ENCODE results near the gene ABHD12.
A peak's percentile ranks its signal among the peaks of the same experiment; 100 is the strongest.
"Not testable (repeated sequence)": the region's sequence is repeated elsewhere in the genome, so short reads cannot be mapped to it uniquely, and the experiment has no call there.

Gene ABHD12

DNA sequence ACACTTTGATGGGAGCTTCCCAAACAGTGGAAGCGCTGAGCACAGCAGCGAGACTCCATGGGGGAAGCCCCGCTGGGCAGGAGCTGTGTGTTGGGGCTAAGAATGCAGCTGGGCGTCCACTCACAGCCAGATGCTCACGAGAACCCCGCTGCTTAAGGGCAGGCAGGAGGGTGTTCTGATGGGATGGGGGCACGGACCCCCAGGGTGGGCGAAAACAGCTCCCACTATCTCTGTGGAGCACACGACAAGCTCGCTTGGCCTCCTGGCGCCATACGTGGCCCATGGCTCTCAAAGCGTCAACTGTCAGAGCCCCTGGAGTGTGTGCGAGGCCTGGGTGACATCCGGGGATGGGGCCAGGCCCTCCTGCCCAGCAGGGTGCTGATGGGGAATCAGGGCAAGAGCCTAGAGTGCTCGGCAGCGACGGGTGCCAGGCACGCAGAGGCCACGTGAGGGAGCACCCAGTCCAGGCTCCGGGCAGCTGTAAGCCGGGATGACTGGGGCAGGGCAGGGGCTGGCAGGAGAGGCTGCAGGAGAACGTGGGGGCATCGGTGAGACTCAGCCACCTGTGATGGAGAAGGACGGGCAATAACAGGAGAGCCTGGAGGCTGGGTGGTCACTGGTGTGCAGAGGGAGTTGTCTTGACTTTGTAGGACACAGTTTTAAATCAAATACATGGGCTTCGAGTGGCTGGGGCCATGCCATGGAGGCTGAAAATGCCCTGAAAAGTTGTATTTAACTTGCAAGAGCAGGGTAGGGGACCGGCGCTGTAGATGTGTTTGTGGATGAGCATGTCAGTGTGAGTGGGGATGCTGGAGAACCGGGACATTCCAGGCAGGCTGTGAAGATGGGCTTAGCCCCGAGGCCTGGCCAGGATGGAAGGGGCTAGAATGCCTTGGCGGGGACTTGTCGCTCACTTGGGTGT lies 115.5 kb downstream of the ABHD12 start:
- DNase-seq = no peak

DNA sequence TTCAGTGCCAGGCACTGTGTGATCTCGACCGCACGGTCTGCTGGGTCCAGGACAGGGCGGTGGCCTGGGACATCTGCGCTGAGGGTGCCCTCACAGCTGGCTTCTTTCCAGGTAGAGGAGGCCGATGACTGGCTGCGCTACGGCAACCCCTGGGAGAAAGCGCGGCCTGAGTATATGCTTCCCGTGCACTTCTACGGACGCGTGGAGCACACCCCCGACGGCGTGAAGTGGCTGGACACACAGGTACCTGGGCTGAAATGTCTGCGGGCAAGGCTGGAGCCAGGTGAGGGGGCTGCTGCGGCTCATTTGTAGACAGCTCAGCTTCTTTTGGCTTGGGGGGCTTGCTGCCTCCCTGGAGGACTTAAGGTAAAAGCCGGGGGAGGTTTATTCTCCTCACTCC lies 116.2 kb downstream of the ABHD12 start:
- no peak for DNase-seq

DNA sequence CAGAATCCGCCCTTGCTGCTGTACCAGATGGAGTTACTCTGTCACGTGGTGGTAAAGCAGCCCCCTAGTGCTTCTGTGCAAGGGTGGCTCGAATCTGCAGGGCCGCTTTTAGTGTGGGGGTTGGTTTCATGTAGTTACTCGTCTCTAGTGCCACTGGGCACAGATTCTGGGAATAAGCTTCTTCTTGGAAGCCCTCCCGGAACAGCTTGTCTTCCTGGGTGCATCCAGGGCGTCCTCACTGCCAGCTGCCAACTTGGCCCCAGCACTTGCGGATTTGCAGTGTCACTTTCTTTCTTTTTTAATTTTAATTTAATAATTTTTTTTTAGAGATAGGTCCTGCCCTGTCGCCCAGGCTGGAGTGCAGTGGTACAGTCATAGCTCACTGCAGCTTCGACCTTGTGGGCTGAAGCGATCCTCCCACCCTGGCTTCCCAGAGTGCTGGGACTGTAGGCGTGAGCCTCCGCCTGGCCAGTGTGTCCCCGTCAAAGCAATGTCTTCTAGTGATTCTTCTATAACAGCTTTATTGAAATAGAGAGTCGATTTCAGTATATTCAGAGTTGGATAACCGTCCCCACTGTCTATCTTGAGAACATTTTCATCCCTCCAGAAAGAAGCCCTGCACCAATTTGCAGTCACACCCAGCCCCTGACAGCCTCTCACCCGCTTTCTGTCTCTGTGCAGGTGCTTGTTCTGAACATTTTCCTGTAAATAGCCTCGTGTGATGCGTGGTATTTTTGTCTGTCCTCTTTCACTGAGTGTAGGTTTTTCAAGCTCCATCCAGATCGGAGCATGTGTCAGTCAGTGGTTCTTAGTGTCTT lies 116.9 kb downstream of the ABHD12 start:
- no peak for DNase-seq

DNA sequence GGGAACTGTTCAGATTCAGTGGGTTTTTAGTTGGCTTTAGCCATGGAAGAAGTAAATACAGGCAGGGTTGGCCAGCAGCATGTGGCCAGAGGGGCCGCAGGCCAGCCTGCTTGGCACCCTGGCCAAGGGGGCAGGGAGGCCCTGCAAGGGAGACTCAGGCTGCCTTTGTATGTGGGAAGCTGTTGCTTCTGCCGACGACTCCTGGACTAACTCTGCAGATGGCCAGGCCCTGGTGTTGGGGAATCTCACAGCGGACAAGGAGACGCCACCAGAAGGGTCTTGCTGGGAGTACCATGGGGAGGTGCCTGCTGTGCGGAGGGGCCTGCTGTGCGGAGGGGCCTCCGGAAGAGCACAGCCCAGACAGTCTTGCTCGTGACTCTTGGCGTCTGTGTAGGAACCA lies 117.6 kb downstream of the ABHD12 start:
- DNase-seq = no peak

DNA sequence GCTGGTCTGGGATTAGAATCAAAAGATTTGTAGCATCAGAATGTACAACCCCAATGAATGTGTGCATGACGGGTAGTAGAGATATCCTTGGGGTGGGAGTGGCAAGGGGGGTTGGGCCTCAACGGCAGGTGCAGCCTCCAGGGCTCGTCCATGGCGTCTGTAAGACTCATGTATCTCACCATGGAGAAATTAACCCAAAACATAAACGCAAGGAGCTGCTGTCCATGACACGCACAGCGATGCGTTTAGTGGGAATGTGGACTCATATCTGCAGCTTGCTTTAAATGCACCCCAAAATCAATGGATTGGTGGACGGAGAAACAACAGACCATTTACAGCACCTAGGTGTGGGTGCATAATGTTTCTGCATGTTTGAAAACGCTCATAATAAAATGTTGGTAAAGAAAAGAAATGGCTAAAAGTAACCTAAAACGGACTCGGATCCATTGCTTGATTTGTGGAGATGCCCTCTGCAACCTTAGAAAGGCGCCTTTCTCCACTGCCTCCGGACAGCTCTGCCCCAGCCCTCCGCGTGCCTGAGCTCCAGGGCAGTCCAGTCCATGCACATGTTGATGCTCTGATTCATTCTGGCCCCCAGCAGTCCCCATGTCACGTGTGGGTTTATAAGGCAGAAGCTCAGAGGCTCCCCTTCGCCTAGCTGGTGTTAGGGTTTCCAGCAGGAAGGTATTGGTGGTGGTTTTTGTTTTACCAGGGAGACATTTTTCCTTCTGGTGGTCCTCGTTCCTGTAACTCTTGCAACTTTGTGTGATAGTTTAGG lies 118.2 kb downstream of the ABHD12 start:
- DNase-seq = no peak

DNA sequence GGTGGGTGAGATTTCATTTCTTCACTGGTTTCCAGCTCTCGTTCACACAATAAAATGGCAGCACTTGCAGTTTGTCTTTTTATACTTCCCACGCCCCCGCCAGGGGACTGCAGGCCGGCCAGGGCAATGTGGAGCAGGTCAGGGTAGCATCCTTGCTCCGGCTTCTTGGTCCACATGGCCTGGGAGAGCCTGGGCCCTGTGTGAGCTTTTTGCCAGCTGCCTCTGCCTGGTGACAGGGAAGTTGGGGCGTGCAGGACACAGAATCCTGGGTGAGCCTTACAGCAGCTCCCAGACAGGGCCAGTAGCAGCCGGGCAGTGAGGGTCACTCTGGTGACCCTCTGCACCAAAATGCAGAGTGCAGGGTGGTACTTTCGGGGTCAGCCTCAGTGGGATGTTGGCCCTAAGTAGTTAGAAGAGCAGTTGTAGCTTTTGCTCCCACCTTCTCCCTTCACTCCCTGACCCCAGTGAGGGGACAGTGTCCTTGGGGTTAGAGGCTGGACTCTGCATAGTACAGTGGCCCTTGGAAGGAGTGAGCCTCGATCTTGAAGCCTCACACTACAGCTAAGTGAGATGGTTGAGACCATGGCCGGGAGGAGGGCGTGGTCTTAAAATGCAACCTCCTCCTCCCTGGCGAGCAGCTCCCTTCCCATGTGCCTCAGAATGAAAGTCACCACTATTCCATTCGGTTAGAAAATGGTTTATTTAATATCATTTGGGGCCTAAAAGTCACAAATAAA lies 119.0 kb downstream of the ABHD12 start:
- no peak for DNase-seq

DNA sequence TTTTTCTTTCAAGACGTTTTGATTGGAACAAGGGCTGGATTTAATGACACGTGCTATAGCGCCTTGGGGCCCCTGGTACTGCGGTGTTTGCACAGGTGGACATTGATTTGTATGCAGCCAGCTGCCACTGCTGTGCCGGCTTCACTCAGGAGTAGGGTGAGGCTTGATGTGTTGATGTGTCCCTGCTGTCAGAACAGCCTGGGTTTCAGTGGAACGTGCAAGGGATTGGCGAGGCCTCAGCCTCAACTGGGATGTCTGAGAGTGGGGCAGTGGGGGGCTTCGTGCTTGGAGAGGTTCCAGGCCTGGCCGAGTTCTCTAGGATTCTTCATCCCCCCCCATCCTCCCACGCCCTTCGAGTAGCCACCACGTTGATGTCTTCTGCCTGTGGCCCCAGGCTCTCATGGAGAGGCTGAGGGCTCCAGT lies 119.8 kb downstream of the ABHD12 start:
- DNase-seq = no peak

DNA sequence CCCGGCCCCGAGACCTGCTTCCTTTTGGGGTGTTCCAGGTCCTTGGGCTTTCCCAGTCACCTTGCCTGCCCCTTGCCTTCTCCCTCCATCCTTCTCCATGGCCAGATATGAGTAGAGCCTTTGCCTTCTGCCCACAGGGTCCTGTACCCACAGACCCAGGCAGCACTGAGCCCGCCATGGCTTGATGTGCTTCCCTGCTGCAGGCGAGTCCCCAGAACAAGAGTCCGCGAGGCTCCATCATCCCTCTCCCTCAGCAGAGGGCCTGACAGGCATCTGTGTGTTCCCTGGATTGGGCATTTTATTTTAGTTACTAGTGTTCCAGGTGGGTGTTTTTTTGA lies 120.8 kb downstream of the ABHD12 start:
- no peak for DNase-seq

DNA sequence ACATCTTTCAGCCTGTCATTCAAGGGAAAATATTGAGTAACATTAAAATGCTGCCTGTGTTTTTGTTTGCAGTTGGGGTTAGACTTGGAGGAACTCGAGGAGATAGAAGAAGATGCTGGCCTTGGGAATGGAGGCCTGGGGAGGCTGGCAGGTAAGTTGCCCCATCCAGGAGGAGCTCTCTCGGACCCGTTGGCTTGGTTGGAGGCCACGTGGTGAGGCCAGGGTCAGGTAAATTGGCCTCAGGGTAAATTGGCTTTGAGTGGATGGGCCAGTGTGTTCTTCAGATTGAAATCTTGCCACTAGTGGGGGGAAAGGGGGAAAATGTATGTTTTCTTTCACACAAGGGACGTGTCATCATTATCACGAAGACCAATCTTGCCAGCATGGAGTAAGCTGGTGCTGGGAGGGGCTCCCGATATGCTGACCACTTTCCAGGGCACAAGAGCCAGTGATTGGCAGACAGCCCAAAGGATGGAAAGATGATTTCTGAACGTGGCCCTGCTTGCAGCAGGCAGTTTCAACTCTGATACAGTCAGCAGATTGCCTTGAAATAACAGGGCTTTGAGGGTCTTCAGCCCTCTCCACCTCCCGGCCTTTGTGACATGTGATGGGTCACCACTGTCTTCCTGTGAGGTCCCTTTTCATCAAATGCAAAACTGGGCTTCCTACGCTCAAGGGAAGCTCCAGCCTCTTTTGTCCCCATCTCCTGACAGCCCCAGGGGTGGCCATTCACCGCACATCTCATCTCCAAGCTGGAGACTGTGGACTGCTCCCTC lies 121.4 kb downstream of the ABHD12 start:
- no peak for DNase-seq

DNA sequence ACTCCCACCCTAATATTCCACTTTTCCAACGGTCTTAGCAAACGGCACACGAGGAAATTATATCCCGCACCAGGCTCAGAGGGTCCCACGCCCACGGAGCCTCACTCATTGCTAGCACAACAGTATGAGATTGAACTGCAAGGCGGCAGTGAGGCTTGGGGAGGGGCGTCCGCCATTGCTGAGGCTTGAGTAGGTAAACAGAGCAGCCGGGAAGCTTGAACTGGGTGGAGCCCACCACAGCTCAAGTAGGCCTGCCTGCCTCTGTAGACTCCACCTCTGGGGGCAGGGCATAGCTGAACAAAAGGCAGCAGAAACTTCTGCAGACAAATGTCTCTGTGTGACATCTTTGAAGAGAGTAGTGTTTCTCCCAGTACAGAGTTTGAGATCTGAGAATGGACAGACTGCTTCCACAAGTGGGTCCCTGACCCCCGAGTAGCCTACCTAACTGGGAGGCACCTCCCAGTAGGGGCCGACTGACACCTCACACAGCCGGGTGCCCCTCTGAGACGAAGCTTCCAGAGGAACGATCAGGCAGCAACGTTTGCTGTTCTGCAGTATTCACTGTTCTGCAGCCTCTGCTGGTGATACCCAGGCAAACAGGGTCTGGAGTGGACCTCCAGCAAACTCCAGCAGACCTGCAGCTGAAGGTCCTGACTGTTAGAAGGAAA lies 129.7 kb downstream of the ABHD12 start:
- DNase-seq = not testable (repeated sequence)

DNA sequence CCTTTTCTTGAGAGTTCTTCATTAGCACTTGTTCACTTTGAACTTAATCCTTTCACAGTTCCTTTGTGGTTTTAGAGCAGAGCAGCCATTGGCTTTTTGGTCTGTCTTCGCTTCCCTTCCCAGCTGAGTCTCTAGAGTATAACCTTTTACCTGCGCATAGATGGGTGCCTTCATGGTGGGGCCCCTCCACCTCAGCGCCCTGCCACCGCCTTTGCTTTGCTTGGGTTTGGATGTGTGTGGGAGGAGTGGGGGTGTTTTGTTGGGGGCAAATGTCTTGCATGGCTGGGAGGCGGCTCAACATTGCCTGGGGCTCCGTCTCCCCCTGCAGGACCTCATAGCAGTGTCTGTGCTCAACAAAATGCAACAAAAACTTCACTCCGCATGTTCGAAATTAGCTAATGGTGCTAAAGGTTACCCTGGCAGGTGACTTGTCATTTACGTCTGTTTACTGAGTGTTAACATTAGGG lies 130.8 kb downstream of the ABHD12 start:
- DNase-seq = no peak

DNA sequence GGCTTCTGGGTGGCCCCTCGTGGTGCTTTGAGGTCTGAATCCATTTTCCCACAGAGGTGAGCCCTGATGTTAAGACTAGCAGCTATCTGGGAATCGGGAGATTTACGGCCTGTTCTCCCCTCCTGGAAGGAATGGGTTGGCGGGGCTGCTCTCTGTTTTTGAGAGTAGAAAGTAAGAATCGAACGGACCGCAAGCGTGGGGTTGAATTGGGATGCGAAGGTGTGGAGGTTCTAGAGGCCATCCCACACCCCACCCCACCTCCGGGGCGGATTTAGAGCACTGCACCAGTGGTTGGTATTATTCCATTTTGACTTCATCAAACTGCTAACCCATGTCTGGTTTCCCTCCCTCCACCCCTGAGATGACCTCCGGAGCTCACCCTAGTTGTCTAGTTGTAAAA lies 131.3 kb downstream of the ABHD12 start:
- DNase-seq = no peak

DNA sequence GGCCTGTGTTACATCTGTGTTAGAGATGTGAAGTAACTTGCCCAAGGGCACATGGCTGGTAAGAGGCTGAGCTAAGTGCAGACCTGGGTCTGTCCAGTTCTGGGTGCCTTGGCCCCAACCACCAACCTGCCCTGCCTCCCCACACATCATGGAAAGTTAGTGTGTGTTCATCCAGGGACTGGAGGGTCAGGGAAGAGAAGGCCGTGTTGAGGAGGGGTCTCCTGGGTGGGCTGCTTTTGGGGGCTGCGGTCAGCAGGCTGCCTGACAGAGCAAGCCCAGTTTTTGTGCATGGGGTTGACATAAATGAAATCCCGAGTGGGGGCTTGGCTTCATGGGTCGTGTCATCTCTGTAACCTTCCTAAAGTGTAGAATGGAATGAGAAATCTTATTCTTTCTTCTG lies 131.8 kb downstream of the ABHD12 start:
- DNase-seq = no peak

DNA sequence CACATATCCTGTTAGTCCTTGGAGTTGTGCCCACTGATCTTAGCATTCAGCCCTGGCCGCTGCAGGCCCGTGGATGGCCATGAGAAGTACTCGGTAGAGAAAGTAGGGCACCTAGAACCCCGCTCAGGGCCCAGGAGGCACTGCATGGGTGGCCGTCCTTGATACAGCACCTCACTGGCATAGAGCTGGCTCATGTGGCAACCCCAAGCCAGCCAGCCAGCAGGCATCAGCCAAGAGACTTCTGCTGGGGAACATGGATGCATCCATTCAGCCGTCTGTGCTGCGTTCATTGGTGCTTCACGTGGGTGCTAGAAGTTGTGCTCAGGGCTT lies 132.2 kb downstream of the ABHD12 start:
- DNase-seq = no peak

DNA sequence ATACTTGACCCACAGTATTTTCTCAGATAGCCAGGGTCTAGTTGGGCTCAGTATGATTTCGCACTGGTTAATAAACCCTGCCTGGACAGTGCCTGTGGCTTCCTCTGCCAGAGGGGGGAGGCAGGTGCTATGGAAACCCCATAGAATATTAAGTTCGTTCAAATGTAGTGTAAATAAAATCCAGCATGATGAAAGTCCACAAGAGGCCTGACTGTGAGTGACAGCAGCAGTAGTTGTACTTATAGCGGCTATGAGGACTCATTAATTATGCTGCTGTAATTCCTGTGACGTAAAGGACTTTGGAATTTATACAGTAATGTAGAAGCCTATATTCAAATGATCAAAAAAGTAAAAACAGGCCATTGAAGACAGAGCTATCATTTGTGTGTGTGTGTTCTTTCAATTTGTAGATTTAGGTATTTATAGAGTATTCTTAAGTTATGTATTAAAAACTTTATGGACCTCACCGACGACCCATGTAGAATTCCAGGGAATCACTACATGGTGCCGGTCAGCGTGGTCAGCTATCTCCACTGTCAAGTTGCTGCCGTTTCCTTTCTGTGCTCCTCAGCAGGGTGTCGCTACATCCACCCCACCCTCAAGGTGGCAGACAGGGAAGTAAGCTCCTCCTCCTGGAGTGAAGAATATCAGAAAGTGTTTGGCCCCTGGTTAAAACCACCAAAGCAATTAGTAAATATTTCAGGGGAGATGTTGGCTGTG lies 132.7 kb downstream of the ABHD12 start:
- DNase-seq = no peak

DNA sequence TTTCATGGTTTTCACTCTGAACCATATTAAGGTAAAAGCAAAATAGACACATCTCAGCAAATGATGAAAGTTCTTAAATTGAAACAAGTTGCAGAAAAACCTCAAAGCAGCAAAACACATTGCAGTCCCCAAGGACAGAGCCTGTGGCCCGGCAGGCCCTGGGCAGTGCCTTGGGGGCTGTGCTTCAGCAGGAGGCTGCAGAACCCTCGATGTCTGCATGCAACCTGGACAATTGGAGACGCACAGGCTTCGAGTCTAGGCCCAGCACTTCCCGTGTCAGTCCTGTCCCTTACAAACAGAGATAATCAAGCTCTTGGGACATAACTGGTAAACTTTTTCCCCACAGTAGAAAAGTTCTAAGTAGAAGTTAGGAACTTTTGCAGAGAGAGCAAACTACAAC lies 133.5 kb downstream of the ABHD12 start:
- no peak for DNase-seq

DNA sequence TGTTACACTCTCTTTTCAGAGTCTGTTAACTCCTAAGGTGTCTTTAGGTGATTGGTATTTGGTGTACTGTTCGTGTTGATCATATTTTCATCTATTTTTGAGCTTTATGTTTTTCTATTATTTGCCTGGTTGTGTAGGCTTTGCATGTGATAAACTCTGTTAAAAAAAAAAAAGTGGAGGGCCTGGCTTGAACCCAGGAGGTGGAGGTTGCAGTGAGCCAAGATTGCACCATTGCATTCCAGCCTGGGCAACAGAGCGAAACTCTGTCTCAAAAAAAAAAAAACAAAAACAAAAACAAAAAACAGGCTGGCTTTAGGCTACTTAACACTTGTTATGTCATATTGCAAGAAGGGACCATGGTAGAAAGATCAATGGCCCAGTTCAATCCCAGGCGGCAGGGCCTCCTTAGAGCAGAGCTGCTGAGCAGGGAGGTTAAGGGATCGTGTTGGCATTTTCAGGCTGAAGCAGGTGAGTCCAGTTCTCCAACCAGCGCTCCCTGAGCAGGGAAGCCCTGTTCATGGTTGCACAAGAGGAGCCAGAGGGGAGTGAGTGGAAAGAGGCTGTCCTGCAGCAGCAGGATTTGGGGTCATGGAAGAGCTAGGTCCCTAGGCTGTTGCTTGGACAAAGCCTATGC lies 134.3 kb downstream of the ABHD12 start:
- DNase-seq = no peak

DNA sequence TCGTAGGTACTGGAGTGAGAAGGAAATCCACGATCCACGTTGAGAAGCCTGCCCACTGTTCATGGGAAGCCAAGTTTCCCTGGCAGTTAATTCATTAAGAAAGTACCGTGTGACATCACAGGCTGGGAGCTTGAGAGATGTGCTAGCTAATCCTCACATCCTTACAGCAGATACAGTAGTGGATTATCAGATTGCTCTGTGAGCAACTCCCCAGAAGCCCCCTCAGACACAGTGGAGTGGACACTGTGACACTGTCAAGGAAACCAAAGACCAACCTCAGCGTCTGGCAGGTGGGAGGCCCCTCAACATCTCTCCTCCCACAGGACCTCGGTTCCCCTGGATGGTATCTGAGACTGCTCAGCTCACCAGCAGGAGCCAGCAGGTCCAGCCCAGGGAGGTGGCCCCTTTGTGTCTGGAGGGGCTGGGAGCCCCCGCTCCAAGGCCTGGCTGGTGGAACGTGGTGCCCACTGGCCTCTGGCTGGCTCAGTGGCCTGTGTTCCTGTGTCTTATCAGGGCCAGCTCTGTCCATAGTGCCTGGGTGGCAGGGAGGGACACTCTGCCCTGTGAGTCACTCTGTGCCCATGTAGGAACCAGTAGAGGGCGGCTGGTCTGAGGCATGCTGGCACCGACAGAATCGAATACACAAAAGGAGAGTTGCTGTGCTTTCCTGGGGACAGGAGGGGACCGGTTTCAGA lies 135.5 kb downstream of the ABHD12 start:
- DNase-seq = peak; percentile 26 to 33 (median 31)

DNA sequence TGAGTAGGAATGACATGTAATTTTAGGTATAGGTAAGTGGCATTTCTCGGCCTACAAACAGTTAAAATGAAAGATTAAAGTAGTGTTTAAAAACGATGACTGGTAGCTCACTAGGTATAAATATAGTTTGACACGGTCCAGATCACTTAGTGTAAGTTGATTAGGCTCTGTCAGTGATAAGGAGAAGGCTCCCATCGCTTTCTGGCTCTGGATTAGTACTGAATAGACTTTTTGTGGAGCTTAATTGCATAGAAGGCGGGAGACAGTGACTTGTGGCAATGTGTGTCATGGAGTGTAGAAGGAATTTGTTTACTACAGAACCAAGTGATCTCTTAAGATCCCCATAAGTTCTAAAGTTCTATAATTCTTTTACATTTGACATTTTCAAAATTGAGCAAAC lies 136.1 kb downstream of the ABHD12 start:
- no peak for DNase-seq
